Measurements from ENCODE around the gene PTGS2.

Gene PTGS2

GRCh38 chr1:186681801-186682200, 1.6 kb upstream of the PTGS2 start:
- DNase-seq (ENCODE audit: extremely low read depth, low read depth) = peak; percentile 15
- TF ChIP-seq CTCF (IDR thresholded peaks at IDR 0.05; ENCODE audit: low read depth, low read length) = no peak

DNA sequence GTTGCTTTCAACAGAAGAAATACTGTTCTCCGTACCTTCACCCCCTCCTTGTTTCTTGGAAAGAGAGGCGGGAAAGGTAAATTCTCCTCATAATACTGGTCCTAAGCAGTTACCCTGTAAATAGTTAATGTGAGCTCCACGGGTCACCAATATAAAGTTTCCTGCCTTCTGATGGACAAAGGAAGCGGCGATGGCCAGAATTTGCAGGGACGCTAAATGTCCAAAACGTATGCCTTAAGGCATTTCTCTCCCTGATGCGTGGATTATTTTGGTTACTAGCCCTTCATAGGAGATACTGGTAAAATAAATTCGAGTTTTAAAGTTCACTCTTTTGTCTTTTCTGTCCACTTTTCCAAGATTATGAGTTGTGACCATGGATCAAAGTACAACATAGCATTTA, 898 bp upstream of the PTGS2 start:
- DNase-seq (ENCODE audit: extremely low read depth, low read depth) = no peak
- no peak for TF ChIP-seq CTCF (IDR thresholded peaks at IDR 0.05; ENCODE audit: low read depth, low read length)

GRCh38 chr1:186679924-186680244, 339 bp downstream of the PTGS2 start:
- TF ChIP-seq CTCF (IDR thresholded peaks at IDR 0.05; ENCODE audit: low read depth, low read length) = no peak
- DNase-seq (ENCODE audit: extremely low read depth, low read depth) = no peak

- no peak for DNase-seq (ENCODE audit: extremely low read depth, low read depth)
- no peak for TF ChIP-seq CTCF (IDR thresholded peaks at IDR 0.05; ENCODE audit: low read depth, low read length)
Observed at GRCh38 chr1:186678155-186678554, 2.1 kb downstream of the PTGS2 start.

DNA sequence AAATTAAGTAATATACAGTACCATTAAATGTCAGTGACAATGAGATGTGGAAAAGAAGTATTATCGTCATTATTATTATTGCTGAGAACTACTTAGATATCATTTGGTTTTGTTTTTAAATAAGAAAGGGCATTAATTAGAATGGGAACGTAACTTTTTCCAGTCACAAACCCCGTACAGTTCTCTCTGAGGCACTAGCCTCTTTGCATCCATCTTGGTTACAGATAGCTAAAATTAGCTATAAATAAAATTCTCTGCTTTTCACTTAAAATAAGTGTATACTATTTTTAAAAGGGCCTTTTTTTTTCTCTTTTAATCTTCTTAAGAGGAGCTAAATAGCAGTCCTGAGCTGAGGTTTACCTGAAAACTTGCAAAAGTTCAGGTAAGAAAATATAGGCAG, 7.6 kb downstream of the PTGS2 start:
- no peak for TF ChIP-seq CTCF (IDR thresholded peaks at IDR 0.05; ENCODE audit: low read depth, low read length)
- no peak for DNase-seq (ENCODE audit: extremely low read depth, low read depth)

GRCh38 chr1:186672131-186672530, 8.1 kb downstream of the PTGS2 start:
- no peak for DNase-seq (ENCODE audit: extremely low read depth, low read depth)
- no peak for TF ChIP-seq CTCF (IDR thresholded peaks at IDR 0.05; ENCODE audit: low read depth, low read length)

GRCh38 chr1:186671136-186671825, 8.9 kb downstream of the PTGS2 start:
- TF ChIP-seq CTCF (IDR thresholded peaks at IDR 0.05; ENCODE audit: low read depth, low read length) = no peak
- DNase-seq (ENCODE audit: extremely low read depth, low read depth) = no peak
